ENCODE results near the gene YWHAE. TPM values are rescaled to one million over a fixed set of nuclear protein-coding genes. Genes with fewer than 3 reads are reported as not detected.
A peak's percentile ranks its signal among the peaks of the same experiment; 100 is the strongest.

Gene YWHAE
- total RNA-seq, 1 experiment from 2014 or later = 537 TPM

DNA sequence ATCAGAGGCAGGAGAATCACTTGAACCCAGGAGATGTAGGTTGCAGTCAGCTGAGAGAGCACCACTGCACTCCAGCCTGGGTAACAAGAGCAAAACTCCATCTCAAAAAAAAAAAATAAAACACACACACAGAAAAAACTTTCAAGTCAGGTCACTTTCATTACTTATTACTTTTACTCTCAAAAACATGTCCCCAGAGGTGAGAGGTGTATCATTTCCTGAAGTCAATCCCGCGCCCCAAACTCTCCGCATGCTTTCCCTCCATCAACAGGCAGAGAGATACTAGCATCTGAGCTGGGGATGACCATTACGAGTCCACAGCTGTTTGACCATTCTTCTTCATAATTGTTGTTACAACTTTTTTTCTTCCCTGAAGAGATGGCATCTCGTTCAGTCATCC, 48.7 kb downstream of the YWHAE start:
- DNase-seq (ENCODE audit: low read depth, low spot score) = no peak
- no peak for ATAC-seq
- Histone ChIP-seq H3K36me3 (ENCODE audit: control insufficient read depth, insufficient read depth, low read length) (peaks cover 15% of the 10 kb centered on the region), H3K27me3 (ENCODE audit: control insufficient read depth, insufficient read depth, low read length) (no peaks in the 10 kb centered on the region), H3K4me1 (ENCODE audit: control insufficient read depth, insufficient read depth, low read length) (peaks cover 3% of the 10 kb centered on the region; the same call in 1 of the 2 replicates), H3K27ac (ENCODE audit: low read length) (no peak overlapping the region), H3K4me3 (ENCODE audit: low read depth in 2 of 2, low read length in 2 of 2) (no peak overlapping the region), H3K9me3 (ENCODE audit: control insufficient read depth, insufficient read depth, low read depth, low read length) (no peaks in the 10 kb centered on the region)
- in situ Hi-C loops (cut with HindIII; ENCODE audit: low pct_unique_long_range_greater_than_20kb, low sequenced_read_pairs) (no loop called here), intact Hi-C loops (cut with micrococcal nuclease; ENCODE audit: unreplicated experiment) (no loop called here)
- ChIA-PET CTCF (no interaction called here), POLR2A (no interaction called here)
- no TSS peak for BruUV-seq (replicated peaks)
- TF ChIP-seq REST (IDR thresholded peaks at IDR 0.05; ENCODE audit: insufficient read depth in 1 of 2, low read depth in 2 of 2, low read length in 1 of 2) = no peak
- no peak for TF ChIP-seq SIN3A (IDR thresholded peaks at IDR 0.05; ENCODE audit: borderline replicate concordance, insufficient read depth, low read depth, low read length)
- no peak for TF ChIP-seq TCF7L2 (IDR thresholded peaks at IDR 0.05; ENCODE audit: low read depth, low read length)
- no peak for TF ChIP-seq POLR2AphosphoS5 (IDR thresholded peaks at IDR 0.05; ENCODE audit: low read depth, low read length)
- TF ChIP-seq, protein P1, sequence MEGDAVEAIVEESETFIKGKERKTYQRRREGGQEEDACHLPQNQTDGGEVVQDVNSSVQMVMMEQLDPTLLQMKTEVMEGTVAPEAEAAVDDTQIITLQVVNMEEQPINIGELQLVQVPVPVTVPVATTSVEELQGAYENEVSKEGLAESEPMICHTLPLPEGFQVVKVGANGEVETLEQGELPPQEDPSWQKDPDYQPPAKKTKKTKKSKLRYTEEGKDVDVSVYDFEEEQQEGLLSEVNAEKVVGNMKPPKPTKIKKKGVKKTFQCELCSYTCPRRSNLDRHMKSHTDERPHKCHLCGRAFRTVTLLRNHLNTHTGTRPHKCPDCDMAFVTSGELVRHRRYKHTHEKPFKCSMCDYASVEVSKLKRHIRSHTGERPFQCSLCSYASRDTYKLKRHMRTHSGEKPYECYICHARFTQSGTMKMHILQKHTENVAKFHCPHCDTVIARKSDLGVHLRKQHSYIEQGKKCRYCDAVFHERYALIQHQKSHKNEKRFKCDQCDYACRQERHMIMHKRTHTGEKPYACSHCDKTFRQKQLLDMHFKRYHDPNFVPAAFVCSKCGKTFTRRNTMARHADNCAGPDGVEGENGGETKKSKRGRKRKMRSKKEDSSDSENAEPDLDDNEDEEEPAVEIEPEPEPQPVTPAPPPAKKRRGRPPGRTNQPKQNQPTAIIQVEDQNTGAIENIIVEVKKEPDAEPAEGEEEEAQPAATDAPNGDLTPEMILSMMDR (IDR thresholded peaks at IDR 0.05) = no peak

- CTCF ChIA-PET = no interaction called here
- in situ Hi-C loops (cut with HindIII; ENCODE audit: low pct_unique_long_range_greater_than_20kb, low sequenced_read_pairs) = no loop called here
- Histone ChIP-seq H3K36me3 (ENCODE audit: control insufficient read depth, insufficient read depth, low read length) (peaks cover 22% of the 10 kb centered on the region), H3K27ac (ENCODE audit: low read length) (peak overlapping the region; percentile 63), H3K9me3 (ENCODE audit: control insufficient read depth, insufficient read depth, low read depth, low read length) (no peaks in the 10 kb centered on the region), H3K4me3 (ENCODE audit: low read depth in 2 of 2, low read length in 2 of 2) (peak overlapping the region in 1 of 2 experiments; percentile 8; a peak in 1 of 4 replicates), H3K27me3 (ENCODE audit: control insufficient read depth, insufficient read depth, low read length) (no peaks in the 10 kb centered on the region), H3K4me1 (ENCODE audit: control insufficient read depth, insufficient read depth, low read length) (peaks cover 3% of the 10 kb centered on the region; the same call in 1 of the 2 replicates)
- intact Hi-C loops (cut with micrococcal nuclease; ENCODE audit: unreplicated experiment) = no loop called here
- ATAC-seq (peak; percentile 68), DNase-seq (ENCODE audit: low read depth, low spot score) (no peak)
- TF ChIP-seq, protein P1 (IDR thresholded peaks at IDR 0.05) = no peak
- TF ChIP-seq POLR2AphosphoS5 (IDR thresholded peaks at IDR 0.05; ENCODE audit: low read depth, low read length) (no peak), TCF7L2 (IDR thresholded peaks at IDR 0.05; ENCODE audit: low read depth, low read length) (no peak), SIN3A (IDR thresholded peaks at IDR 0.05; ENCODE audit: borderline replicate concordance, insufficient read depth, low read depth, low read length) (no peak), REST (IDR thresholded peaks at IDR 0.05; ENCODE audit: insufficient read depth in 1 of 2, low read depth in 2 of 2, low read length in 1 of 2) (no peak)
- no TSS peak for BruUV-seq (replicated peaks)
- POLR2A ChIA-PET = no interaction called here
Measured at GRCh38 chr17:1347589-1348323, 52.3 kb downstream of the YWHAE start.

Measured in Panc1 (cell line).